HepG2 (cell line): ENCODE data around the gene ABCG1. TPM values are rescaled to one million over a fixed set of nuclear protein-coding genes. Genes with fewer than 3 reads are reported as not detected.

ENCODE experiments used
- E2F5 ChIP-seq: sonication (generic); formaldehyde crosslinking; conservative IDR thresholded peaks from 2 replicates; pipeline ENCODE4 v1.4.0; 2020; ENCODE audit warnings: missing genetic modification reagents
- FLYWCH1 ChIP-seq: sonication (generic); formaldehyde crosslinking; IDR thresholded peaks from 2 replicates; pipeline ENCODE4 v1.8.1; 2023; ENCODE audit warnings: mild to moderate bottlenecking, missing genetic modification reagents
- HNRNPL ChIP-seq: fragments of 200-400 bp; formaldehyde crosslinking; IDR thresholded peaks from 2 replicates; pipeline ENCODE4 v1.6.1; 2017; ENCODE audit warnings: mild to moderate bottlenecking, low read depth, low read length
- NKX3-1 ChIP-seq: sonication (generic); formaldehyde crosslinking; IDR thresholded peaks from 2 replicates; pipeline ENCODE4 v1.5.0; 2020; ENCODE audit warnings: missing genetic modification reagents
- RELA ChIP-seq: sonication (generic); formaldehyde crosslinking; IDR thresholded peaks from 2 replicates; pipeline ENCODE4 v1.4.0; 2020; ENCODE audit warnings: missing genetic modification reagents
- TCF12 ChIP-seq, 2 experiments: fragments of 450-650 bp in 1 of 2; sonication (generic) in 1 of 2; formaldehyde crosslinking in 1 of 2; IDR thresholded peaks; 2 replicates each; pipeline versions ENCODE4 v1.6.1 to v1.8.0; 2017 to 2022; ENCODE audit warnings: antibody characterized with exemption in 1 of 2, mild to moderate bottlenecking in 1 of 2, missing genetic modification reagents in 1 of 2, moderate library complexity in 1 of 2
- ZNF274 ChIP-seq: sonication (generic); formaldehyde crosslinking; IDR thresholded peaks from 2 replicates; pipeline ENCODE4 v1.5.1; 2020; ENCODE audit warnings: mild to moderate bottlenecking, missing genetic modification reagents
- ZNF687 ChIP-seq: sonication (generic); formaldehyde crosslinking; IDR thresholded peaks from 2 replicates; pipeline ENCODE4 v1.5.1; 2020; ENCODE audit warnings: mild to moderate bottlenecking, missing genetic modification reagents, moderate library complexity
- ZNF777 ChIP-seq: sonication (generic); formaldehyde crosslinking; IDR thresholded peaks from 2 replicates; pipeline ENCODE4 v1.4.0; 2020; ENCODE audit warnings: missing genetic modification reagents
- polyA plus RNA-seq, 8 experiments: library from polyadenylated mRNA; depleted of rRNA in 3 of 8; stranded (reverse) in 7 of 8; unstranded in 1 of 8; fragments of >200 nt; fragmentation: Illumina TruSeq in 4 of 8; extraction: Trizol in 4 of 8; gene quantifications; 2 replicates each; pipeline versions ENCODE4 v1.2.1 to v1.2.3, GENCODE V29; 2011 to 2016; ENCODE audit warnings: low read depth in 4 of 8, missing spikeins in 1 of 8, mixed read lengths in 1 of 8; ENCODE audit not compliant: insufficient read depth in 1 of 8
- total RNA-seq, 5 experiments: library from RNA; depleted of rRNA; stranded (reverse); fragments of >200 nt; fragmentation: Illumina TruSeq; extraction: Trizol; gene quantifications; 2 replicates each; pipeline ENCODE4 v1.2.3, GENCODE V29; 2016; ENCODE audit warnings: low read depth in 1 of 5

Gene ABCG1
- total and polyA plus RNA-seq, 2 of the 13 experiments (the other 11 are each of a cell fraction or from before 2014, with no cell fraction given), result 0.04 TPM; not detected in 1

GRCh38 chr21:42272109-42272962, 53.4 kb downstream of the ABCG1 start (continued):
- TF ChIP-seq ZNF687 (no peak), FLYWCH1 (no peak), TCF12 (IDR thresholded peaks at IDR 0.05) (no peak), TCF12 (CRISPR knock-in tag; IDR thresholded peaks at IDR 0.05) (no peak), NKX3-1 (CRISPR knock-in tag) (no peak), RELA (CRISPR knock-in tag) (no peak), ZNF777 (CRISPR knock-in tag) (no peak), ZNF274 (no peak), E2F5 (CRISPR knock-in tag) (no peak), HNRNPL (no peak)
